OCI-LY3 (cell line): ENCODE results near the gene MYT1.

ENCODE experiments used
- H2AFZ ChIP-seq: fragments of 200-600, 300-600 bp; shearing (Covaris generic); 2 replicates; pipeline ENCODE4 v1.6.0; 2014; ENCODE audit warnings: antibody characterized with exemption, low read depth, low read length
- H3K27ac ChIP-seq: fragments of 200-600, 300-600 bp; sonication (generic); 2 replicates; pipeline ENCODE4 v1.5.1; 2014; ENCODE audit warnings: mild to moderate bottlenecking, low read length, moderate library complexity, mixed read lengths
- H3K27me3 ChIP-seq: fragments of 200-600, 300-600 bp; sonication (generic); 2 replicates; pipeline ENCODE4 v1.6.1; 2014; ENCODE audit warnings: low read depth, low read length, mixed read lengths
- H3K36me3 ChIP-seq: fragments of 200-600, 300-600 bp; sonication (generic); replicated peaks from 2 replicates; pipeline ENCODE3; 2014; ENCODE audit warnings: low read depth, low read length, mixed read lengths
- H3K4me1 ChIP-seq: fragments of 300-600, 200-600 bp; sonication (generic); 2 replicates; pipeline ENCODE4 v1.6.1; 2014; ENCODE audit warnings: low read length, mixed read lengths
- H3K4me2 ChIP-seq: fragments of 200-600, 300-600 bp; sonication (generic); 2 replicates; pipeline ENCODE4 v1.6.1; 2014; ENCODE audit warnings: low read length, mixed read lengths
- H3K4me3 ChIP-seq: fragments of 300-600, 200-600 bp; sonication (generic); 2 replicates; pipeline ENCODE4 v1.5.1; 2014; ENCODE audit warnings: antibody characterized with exemption, mild to moderate bottlenecking, low read length, moderate library complexity
- H3K79me2 ChIP-seq: fragments of 300-600, 200-600 bp; shearing (Covaris generic); 2 replicates; pipeline ENCODE4 v1.6.1; 2014; ENCODE audit warnings: mild to moderate bottlenecking, low read length, mixed read lengths
- H3K9ac ChIP-seq: fragments of 300-600, 200-600 bp; shearing (Covaris generic); 2 replicates; pipeline ENCODE4 v1.6.0; 2014; ENCODE audit warnings: mild to moderate bottlenecking, low read length, moderate library complexity
- H3K9me3 ChIP-seq: fragments of 200-600, 300-600 bp; shearing (Covaris generic); 2 replicates; pipeline ENCODE4 v1.6.1; 2014; ENCODE audit warnings: low read length, mixed read lengths; ENCODE audit not compliant: insufficient read depth
- H4K20me1 ChIP-seq: fragments of 200-600, 300-600 bp; sonication (generic); 2 replicates; pipeline ENCODE4 v1.6.1; 2016; ENCODE audit warnings: low read length, mixed read lengths; ENCODE audit not compliant: insufficient read depth
- EZH2phosphoT487 ChIP-seq: fragments of 200-600 bp; shearing (Covaris generic); IDR thresholded peaks from 2 replicates; pipeline ENCODE4 v1.6.1; 2018; ENCODE audit warnings: antibody characterized with exemption, mixed run types, low read depth
- TF ChIP-seq, protein P1 (sequence below): fragments of 200-600, 300-600 bp; sonication (generic); IDR thresholded peaks from 2 replicates; pipeline ENCODE4 v1.5.1; 2014; ENCODE audit warnings: antibody characterized with exemption, low read length, low read depth

The MYT1 gene

DNA sequence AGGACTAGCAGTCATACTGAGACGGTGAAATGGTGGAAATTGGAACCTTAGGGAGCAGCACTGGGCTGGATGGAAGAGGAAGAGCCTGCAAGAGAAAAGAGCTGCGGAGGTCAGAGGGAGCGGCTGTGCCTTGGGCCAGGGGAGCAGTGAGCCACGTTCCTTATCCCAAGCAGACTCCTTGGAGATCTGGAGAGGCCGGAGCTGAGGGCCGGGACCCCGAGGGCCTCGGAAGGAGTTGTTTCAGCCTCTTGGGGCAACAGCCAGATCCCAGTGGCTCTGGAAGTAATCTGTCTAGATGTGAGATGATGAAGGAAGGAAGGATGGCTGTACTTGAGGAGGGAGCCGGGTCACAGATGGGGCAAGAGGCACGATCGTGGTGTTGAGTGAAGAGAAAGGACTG, 107.4 kb downstream of the MYT1 start:
- Histone ChIP-seq H3K36me3 (peaks cover 6% of the 10 kb centered on the region), H3K9ac (no peak overlapping the region), H2AFZ (no peak overlapping the region), H3K9me3 (no peaks in the 10 kb centered on the region), H3K4me2 (no peak overlapping the region), H4K20me1 (no peaks in the 10 kb centered on the region), H3K27me3 (no peaks in the 10 kb centered on the region), H3K4me3 (no peak overlapping the region), H3K27ac (no peak overlapping the region), H3K4me1 (no peaks in the 10 kb centered on the region), H3K79me2 (no peaks in the 10 kb centered on the region)
- TF ChIP-seq EZH2phosphoT487, result no peak
- TF ChIP-seq, protein P1, sequence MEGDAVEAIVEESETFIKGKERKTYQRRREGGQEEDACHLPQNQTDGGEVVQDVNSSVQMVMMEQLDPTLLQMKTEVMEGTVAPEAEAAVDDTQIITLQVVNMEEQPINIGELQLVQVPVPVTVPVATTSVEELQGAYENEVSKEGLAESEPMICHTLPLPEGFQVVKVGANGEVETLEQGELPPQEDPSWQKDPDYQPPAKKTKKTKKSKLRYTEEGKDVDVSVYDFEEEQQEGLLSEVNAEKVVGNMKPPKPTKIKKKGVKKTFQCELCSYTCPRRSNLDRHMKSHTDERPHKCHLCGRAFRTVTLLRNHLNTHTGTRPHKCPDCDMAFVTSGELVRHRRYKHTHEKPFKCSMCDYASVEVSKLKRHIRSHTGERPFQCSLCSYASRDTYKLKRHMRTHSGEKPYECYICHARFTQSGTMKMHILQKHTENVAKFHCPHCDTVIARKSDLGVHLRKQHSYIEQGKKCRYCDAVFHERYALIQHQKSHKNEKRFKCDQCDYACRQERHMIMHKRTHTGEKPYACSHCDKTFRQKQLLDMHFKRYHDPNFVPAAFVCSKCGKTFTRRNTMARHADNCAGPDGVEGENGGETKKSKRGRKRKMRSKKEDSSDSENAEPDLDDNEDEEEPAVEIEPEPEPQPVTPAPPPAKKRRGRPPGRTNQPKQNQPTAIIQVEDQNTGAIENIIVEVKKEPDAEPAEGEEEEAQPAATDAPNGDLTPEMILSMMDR, result no peak

DNA sequence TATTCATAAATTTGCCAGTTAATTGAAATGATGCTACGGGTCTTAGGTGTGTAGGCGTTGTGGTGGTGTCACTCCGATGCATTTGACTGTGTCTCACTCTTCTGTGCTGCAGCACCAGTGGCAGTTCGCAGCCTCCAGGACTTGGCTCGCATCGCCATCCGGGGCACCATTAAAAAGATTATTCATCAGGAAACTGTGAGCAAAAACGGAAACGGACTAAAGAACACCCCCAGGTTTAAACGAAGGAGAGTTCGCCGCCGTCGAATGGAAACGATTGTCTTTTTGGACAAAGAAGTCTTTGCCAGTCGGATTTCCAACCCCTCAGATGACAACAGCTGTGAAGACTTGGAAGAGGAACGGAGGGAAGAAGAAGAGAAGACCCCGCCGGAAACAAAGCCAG, 108.9 kb downstream of the MYT1 start:
- Histone ChIP-seq H3K4me2 (no peak overlapping the region), H3K79me2 (no peaks in the 10 kb centered on the region), H3K9me3 (no peaks in the 10 kb centered on the region), H3K4me3 (no peak overlapping the region), H4K20me1 (no peaks in the 10 kb centered on the region), H3K9ac (no peak overlapping the region), H2AFZ (no peak overlapping the region), H3K27me3 (no peaks in the 10 kb centered on the region), H3K36me3 (peaks cover 6% of the 10 kb centered on the region), H3K27ac (no peak overlapping the region), H3K4me1 (no peaks in the 10 kb centered on the region)
- TF ChIP-seq, protein P1, result no peak
- no peak for TF ChIP-seq EZH2phosphoT487

DNA sequence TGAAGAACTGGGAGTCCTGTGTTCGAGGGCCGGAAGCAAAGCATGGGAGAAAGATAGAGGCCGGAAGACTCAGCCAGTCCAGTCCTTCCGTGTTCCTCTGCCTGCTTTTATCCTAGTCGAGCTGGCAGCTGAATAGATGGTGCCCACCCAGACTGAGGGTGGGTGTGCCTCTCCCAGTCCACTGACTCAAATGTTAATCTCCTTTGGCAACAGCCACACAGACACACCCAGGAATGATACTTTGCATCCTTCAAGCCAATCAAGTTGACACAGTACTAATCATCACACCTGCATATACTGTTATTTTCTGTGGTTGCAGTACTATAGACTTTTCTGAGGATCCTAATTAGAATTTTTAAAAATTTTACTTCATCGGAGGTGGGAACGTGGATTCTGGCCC, 112.6 kb downstream of the MYT1 start:
- H3K9me3 ChIP-seq, result no peaks in the 10 kb centered on the region
- no peaks in the 10 kb centered on the region for H3K4me1 ChIP-seq
- H3K79me2 ChIP-seq, result no peaks in the 10 kb centered on the region
- no peaks in the 10 kb centered on the region for H3K27me3 ChIP-seq
- no peak overlapping the region for H3K27ac ChIP-seq
- H4K20me1 ChIP-seq, result no peaks in the 10 kb centered on the region
- H3K36me3 ChIP-seq, result peaks cover 3% of the 10 kb centered on the region
- H3K4me2 ChIP-seq, result no peak overlapping the region
- H3K4me3 ChIP-seq, result no peak overlapping the region
- no peak overlapping the region for H2AFZ ChIP-seq
- TF ChIP-seq, protein P1, result no peak
- TF ChIP-seq EZH2phosphoT487, result no peak
- no peak overlapping the region for H3K9ac ChIP-seq

DNA sequence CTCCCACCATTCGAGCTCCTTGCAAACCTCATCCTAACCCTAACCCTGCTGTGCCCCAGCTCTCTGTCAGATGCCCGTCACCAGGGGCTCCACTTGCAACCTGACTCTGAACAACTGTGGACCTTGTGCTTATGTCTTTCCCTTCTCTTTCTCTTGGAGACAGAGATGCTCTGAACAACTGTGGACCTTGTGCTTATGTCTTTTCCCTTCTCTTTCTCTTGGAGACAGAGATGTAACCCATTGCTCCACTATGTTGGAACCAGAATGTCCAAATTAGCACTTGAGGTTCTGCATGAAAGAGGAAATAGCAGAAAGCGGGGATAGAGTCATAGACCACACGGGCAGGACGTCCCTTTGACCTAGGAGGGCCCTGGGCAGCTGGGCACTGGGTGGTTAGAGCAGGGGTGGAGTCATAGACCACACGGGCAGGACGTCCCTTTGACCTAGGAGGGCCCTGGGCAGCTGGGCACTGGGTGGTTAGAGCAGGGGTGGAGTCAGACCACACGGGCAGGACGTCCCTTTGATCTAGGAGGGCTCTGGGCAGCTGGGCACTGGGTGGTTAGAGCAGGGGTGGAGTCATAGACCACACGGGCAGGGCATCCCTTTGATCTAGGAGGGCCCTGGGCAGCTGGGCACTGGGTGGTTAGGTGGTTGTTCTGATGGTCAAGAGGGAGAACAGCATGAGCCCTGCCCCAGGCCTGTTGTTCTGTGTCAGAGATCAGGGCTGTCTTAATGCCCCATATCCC, 113.5 kb downstream of the MYT1 start:
- Histone ChIP-seq H3K4me2 (no peak overlapping the region), H3K79me2 (no peaks in the 10 kb centered on the region), H3K27ac (no peak overlapping the region), H3K27me3 (no peaks in the 10 kb centered on the region), H3K36me3 (peaks cover 3% of the 10 kb centered on the region), H3K9me3 (no peaks in the 10 kb centered on the region), H2AFZ (no peak overlapping the region), H3K9ac (no peak overlapping the region), H3K4me3 (no peak overlapping the region), H4K20me1 (no peaks in the 10 kb centered on the region), H3K4me1 (no peaks in the 10 kb centered on the region)
- TF ChIP-seq, protein P1, result no peak
- no peak for TF ChIP-seq EZH2phosphoT487
